Ramos (cell line): Measurements from ENCODE around the gene USP2.

Experiments
- in situ Hi-C: fragments of 300-500 bp; cut with MboI; formaldehyde crosslinking; loops from one replicate; pipeline ENCODE4 v1.14.3; 2022; ENCODE audit warnings: low sequenced_read_pairs; ENCODE audit not compliant: unreplicated experiment

Gene USP2

DNA sequence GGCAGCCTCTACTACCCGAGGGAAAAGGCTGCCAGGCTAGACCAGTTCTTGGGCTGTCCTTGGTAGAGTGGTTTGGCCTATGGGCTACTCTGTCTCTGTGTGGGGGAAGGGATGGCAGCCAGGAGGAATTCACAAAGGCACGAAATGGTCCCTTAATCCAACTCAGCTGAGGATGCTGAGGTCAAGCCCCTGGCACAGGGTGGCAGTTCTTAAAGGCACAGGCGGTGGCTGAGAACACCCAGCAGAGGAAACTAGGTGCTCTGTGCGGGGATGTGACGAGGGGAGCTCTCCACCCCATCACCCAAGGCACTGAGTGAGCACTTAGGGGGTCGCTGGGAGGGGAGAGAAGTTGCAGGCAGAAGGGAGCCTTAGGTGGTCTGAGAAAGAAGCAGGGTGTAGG lies 34.9 kb downstream of the USP2 start, which contains the start of gene MFRP:
Gene MFRP, minus strand, starts transcription at position 101 of the 400 bp plus-strand sequence. CDS start 192 bp downstream, outside the sequence.
- in situ Hi-C loops: no loop called here

DNA sequence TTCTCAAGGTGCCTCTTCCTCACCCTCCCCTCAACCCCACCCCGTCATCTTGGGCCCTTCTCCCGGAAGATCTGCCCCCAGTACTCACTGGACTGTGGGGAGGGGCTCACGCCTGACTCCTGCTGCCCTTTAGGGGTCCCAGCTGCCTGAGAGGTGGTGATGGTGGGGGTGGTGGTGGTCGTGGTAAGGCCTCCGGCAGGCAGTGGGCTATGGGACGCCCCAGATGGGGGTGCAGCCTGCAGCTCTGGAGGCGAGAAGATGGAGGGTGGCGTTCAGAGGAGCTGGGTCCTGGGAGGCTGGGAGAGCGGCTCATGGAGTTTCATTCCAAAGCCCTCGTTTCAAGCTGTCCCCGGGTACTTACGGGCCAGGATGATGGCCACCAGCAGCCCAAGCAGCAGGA lies 35.8 kb downstream of the USP2 start:
- in situ Hi-C loops: no loop called here

- in situ Hi-C loops: no loop called here
Measured at GRCh38 chr11:119344291-119345010, 37.0 kb downstream of the USP2 start.

DNA sequence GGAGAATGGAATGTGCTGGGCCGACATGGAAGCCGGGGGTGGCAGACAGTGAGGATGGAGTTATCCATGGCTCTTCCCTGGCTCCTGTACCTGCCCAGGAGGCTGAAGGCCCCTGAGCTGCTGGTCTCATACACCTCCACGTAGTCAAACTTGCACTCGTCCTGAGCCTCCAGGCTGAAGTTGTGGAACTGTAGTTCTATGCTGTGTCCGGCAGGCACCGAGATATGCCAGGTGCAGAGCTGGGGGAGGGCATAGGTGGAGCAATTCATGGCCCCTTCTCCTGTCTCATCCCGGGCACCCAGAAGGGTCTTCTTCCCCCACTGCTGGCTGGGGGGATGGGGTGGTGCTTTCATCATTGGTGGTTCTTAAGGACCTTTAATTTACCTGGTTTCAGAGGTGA lies 37.8 kb downstream of the USP2 start:
- in situ Hi-C loops: no loop called here

GRCh38 chr11:119342362-119343130 lies 38.9 kb downstream of the USP2 start:
- in situ Hi-C loops: no loop called here

GRCh38 chr11:119342023-119342300 lies 39.5 kb downstream of the USP2 start:
- in situ Hi-C loops: no loop called here

DNA sequence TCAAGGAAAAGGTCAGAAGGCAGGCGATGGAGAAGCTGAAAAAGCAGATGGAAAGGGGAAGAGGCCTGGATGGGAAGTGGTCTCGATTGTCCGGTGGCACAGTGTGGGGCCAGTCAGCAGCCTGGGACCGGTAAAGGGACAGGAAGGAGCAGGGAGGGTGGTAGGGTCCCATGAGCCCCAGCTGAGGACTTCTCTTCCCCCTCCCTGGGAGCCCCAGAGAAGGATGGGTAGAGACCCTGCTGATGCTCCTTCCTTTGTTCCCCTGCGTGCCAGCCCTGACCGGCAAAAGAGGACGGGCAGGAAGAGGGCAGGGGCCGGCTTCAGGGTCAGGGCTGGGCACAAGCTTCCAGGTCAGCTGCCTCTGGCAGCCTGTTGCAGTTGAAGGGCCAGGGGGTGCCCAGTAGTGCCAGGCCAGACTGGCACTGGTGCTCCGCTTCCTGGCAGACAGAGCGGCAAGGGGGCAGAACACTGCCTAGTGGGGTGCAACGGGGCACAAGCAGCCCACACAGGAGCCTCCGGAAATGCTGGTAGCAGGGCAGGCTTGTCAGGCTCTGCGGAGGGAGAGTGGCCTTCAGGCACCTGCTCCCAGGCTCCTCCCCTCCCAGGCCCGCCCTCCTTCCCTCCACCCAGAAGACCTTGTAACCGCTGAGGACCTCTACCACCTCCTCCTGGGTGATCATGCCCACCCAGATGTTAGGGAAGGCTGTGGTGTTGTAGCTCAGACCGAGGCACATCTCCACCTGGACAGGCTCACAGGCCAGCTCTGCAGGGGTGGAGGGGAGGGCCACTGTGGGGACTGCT lies 40.1 kb downstream of the USP2 start:
- in situ Hi-C loops: no loop called here

GRCh38 chr11:119340335-119341221 lies 40.9 kb downstream of the USP2 start, which contains the start of gene C1QTNF5:
TSS of gene C1QTNF5 (minus strand) at chr11:119340883. CDS start at chr11:119340397, 486 bp downstream.
- in situ Hi-C loops: no loop called here

GRCh38 chr11:119339589-119340334 lies 41.7 kb downstream of the USP2 start:
- in situ Hi-C loops: no loop called here

DNA sequence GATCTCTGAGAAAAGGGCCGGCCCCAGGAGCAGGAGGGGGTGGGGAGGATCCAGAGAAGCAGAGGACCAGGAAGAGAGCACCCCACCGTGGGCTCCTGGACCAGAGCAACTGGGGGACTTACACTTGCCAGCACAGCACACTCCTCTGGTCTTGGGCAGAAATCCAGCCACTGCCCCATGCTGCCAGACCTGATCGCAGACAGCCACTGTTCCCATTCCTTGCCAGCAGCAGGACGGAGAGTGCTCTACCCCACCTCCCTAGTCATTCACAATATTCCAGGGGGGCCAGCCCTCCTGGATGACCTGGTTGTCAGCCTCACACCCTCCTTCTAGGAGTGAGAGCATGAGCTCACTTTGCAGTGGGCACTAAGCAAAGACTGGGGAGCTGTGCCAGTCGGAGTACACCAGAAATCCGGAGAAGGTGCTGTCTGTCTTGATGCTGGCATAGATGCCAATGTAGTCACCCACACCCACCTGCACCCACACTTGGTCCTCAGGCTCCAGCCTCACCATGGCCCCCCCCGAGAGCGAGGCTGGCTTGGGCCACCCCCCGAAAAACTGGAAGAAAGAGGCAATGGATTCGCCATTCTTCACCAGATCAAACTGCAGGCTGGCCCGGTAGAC lies 42.4 kb downstream of the USP2 start:
- in situ Hi-C loops: no loop called here

- in situ Hi-C loops: no loop called here
Measured at GRCh38 chr11:119338318-119338890, 43.1 kb downstream of the USP2 start.

GRCh38 chr11:119337581-119338317 lies 43.7 kb downstream of the USP2 start:
- in situ Hi-C loops: no loop called here

DNA sequence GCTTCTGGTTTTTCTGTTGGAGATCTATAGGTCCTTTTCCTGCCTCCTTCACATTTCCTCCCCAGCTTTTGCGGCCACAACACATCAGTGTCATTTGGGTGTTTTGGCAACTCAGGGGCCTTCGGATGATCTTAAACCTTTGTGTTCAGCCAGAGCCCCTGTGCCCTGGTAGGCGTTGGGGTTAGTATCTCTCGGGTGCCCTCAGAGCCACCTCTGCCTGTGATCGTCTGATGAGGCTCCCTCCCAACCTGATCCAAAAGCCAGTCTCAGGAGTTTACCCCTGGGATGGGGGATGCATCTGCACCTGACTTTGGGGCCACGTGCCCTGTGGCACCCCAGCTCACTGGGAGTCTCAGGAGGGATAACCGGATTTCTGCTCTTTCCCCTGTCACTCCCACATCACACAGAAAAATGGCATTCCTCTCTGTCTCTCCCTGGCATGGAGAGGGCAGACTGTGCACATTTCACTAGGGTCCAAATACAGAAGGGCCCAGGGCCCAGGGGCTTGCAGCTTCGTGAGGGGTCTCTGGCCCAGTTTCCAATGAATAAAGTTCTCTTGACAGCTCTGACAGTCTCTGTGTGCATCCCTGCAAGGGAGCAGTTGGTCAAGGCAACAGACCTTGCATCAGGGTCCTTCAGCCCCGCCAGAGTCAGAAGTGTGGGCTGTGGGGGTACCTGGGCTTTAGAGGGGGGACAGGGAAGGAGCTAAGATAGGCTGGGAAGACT lies 44.6 kb downstream of the USP2 start:
- in situ Hi-C loops: no loop called here

- in situ Hi-C loops: no loop called here
Measured at GRCh38 chr11:119335655-119336543, 45.6 kb downstream of the USP2 start.

DNA sequence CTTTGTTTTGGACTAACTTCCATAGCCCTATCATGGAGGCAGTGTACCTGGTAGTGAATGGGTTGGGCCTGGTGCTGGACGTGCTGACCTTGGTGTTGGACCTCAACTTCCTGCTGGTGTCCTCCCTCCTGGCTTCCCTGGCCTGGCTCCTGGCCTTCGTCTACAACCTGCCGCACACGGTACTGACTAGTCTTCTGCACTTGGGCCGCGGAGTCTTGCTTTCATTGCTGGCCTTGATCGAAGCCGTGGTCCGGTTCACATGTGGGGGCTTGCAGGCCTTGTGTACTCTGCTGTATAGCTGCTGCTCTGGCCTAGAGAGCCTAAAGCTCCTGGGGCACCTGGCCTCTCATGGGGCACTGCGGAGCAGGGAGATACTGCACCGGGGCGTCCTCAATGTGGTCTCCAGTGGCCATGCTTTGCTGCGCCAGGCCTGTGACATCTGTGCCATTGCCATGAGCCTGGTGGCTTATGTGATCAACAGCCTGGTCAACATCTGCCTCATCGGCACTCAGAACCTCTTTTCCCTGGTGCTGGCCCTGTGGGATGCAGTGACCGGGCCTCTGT lies 46.3 kb downstream of the USP2 start:
- in situ Hi-C loops: no loop called here
